GM12872 (cell line): ENCODE results near the gene WDR93.

Experiments
- CTCF ChIP-seq: IDR thresholded peaks from 3 replicates; pipeline ENCODE4 v1.5.1; 2011; ENCODE audit warnings: low read depth, mild to moderate bottlenecking, low read length, moderate library complexity; ENCODE audit not compliant: insufficient read depth

The WDR93 gene

GRCh38 chr15:89775815-89776214, 85.2 kb downstream of the WDR93 start:
- no peak for TF ChIP-seq CTCF

DNA sequence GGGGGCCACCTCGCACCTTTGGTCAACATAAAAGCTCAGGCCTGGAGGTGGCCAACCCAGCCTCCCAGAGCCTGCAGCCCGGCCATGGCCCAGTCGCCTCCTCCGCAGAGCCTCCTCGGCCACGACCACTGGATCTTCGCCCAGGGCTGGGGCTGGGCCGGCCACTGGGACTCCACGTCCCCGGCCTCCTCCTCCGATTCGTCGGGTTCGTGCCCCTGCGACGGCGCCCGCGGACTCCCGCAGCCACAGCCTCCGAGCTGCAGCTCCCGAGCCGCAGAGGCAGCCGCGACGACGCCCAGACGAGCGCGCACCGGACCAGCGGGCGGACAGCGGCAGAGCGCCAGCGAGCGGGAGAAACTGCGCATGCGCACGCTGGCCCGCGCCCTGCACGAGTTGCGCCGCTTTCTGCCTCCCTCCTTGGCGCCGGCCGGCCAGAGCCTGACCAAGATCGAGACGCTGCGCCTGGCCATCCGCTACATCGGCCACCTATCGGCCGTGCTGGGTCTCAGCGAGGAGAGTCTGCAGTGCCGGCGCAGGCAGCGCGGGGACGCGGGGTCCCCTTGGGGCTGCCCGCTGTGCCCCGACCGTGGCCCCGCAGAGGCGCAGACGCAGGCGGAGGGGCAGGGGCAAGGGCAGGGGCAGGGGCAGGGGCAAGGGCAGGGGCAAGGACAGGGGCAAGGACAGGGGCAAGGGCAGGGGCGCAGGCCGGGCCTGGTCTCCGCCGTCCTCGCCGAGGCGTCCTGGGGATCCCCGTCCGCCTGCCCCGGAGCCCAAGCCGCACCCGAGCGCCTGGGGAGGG, 85.9 kb downstream of the WDR93 start, which contains the start of gene MESP2:
Gene MESP2 (plus strand): TSS at position 59 of the 799 bp plus-strand sequence. CDS start 26 bp downstream, at position 85.
- TF ChIP-seq CTCF, result peak; percentile 40; the same call in 2 of the 3 replicates

DNA sequence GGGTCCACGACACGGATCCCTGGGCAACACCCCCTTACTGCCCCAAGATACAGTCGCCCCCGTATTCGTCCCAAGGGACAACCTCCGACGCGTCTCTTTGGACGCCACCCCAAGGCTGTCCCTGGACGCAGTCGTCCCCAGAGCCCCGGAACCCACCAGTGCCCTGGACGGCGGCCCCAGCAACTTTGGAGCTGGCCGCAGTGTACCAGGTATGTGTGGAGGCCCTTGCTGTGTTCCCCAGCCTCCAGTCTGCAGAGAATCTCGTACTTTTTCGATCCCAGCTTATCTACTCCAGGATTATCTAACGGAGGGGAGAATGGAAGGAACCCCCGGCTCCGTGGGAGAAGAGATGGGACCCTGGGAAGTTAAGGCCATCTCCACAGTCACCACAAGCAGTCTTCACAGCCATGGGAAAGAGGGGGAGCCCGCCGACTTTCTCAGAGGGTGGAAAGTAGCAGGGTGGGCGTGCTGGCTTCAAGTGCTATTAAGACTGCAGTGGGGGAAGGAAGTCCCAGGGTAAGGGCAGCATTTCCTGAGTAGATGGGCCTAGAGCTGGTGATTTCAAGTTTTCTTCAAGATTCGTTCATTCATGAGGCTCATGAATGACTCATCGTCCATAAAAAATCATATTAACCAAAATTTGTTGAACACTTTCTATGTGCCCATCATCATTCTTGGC, 86.6 kb downstream of the WDR93 start:
- no peak for TF ChIP-seq CTCF

- TF ChIP-seq CTCF, result no peak
These were observed 87.3 kb downstream of the WDR93 start for GRCh38 chr15:89777782-89778380.

DNA sequence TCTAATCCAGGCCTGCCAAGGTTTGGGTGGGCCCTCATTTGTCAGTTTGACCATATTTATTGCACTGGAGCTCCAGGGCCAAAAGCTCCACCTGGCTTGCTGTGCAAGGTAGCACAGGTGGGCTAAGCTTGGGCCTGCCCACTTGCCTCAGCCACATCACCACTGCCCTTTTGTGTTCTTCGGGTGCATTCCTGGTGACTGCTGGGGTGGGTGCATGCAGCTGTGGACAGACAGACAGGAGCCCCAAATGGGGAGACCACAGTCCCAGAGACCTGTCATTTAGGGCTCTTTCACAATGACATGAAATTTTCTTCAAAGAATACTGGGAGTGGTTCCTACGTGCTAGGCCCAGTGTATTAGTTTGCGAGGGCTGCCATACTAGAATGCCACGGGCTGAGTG, 88.2 kb downstream of the WDR93 start:
- no peak for TF ChIP-seq CTCF

DNA sequence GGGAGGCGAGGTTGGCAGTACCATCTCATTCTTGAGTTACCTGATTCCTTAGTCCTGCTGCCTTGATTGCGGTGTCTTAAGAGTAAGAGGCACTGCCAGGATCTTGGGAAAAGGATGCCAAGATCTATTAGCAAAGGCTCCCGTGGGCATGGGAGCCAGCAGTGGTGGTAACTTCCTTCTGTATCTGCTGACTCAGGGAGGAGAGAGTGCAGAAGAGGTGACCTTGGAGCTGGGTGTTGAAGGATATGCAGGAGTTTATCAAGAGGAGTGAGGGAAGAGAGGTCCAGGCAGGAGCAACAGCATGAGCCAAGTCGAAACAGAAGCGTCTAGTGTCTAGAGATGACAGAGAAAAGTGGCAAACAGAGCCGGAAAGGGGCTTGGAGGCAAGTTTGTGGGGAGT, 90.0 kb downstream of the WDR93 start:
- TF ChIP-seq CTCF, result no peak

- no peak for TF ChIP-seq CTCF
These were observed 90.4 kb downstream of the WDR93 start for GRCh38 chr15:89781055-89781454.
